ENCODE measurements around the gene IL26. TPM values are rescaled to one million over a fixed set of nuclear protein-coding genes. Genes with fewer than 3 reads are reported as not detected.

IL26 gene
- total RNA-seq = not detected in 2 replicates

GRCh38 chr12:68225576-68226476 lies at the start of gene IL26:
IL26 (minus strand) TSS chr12:68225810; CDS start chr12:68225756, 54 bp downstream.

GRCh38 chr12:68253504-68253903 lies 27.9 kb upstream of the IL26 start, which contains the start of gene IL22:
IL22 (minus strand) TSS chr12:68253604; CDS start chr12:68253448, 156 bp downstream.

GRCh38 chr12:68159681-68160304 lies 65.8 kb downstream of the IL26 start, which contains the start of gene IFNG:
IFNG (minus strand) TSS chr12:68159740; CDS start chr12:68159615, 125 bp downstream.

Other genes with a start within 250 kb of the IL26 start
- gene IFNG-AS1, start 236.4 kb downstream of the IL26 start, total RNA-seq = not detected in 2 replicates
- not detected in 2 replicates for gene IFNG, start 66.1 kb downstream of the IL26 start, total RNA-seq
- not detected in 2 replicates for gene IL22, start 27.8 kb upstream of the IL26 start, total RNA-seq
- gene MDM1, start 106.6 kb upstream of the IL26 start, total RNA-seq = 5.7 and 10.6 TPM in 2 replicates

All from bladder microvascular endothelial cell (primary cell).